Measurements from ENCODE around the gene ODF4.
A peak's percentile ranks its signal among the peaks of the same experiment; 100 is the strongest.

The ODF4 gene

GRCh38 chr17:8353736-8354135 lies 14.1 kb downstream of the ODF4 start:
- TF ChIP-seq, protein P1, sequence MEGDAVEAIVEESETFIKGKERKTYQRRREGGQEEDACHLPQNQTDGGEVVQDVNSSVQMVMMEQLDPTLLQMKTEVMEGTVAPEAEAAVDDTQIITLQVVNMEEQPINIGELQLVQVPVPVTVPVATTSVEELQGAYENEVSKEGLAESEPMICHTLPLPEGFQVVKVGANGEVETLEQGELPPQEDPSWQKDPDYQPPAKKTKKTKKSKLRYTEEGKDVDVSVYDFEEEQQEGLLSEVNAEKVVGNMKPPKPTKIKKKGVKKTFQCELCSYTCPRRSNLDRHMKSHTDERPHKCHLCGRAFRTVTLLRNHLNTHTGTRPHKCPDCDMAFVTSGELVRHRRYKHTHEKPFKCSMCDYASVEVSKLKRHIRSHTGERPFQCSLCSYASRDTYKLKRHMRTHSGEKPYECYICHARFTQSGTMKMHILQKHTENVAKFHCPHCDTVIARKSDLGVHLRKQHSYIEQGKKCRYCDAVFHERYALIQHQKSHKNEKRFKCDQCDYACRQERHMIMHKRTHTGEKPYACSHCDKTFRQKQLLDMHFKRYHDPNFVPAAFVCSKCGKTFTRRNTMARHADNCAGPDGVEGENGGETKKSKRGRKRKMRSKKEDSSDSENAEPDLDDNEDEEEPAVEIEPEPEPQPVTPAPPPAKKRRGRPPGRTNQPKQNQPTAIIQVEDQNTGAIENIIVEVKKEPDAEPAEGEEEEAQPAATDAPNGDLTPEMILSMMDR (IDR thresholded peaks at IDR 0.05; ENCODE audit: insufficient read depth, low read depth, low read length, missing control alignments): no peak
- DNase-seq (ENCODE audit: low read depth): no peak
- H3K4me3 ChIP-seq (ENCODE audit: low read length): no peak overlapping the region

- no peak for DNase-seq (ENCODE audit: low read depth)
- no peak overlapping the region for H3K4me3 ChIP-seq (ENCODE audit: low read length)
- TF ChIP-seq, protein P1 (IDR thresholded peaks at IDR 0.05; ENCODE audit: insufficient read depth, low read depth, low read length, missing control alignments): no peak
Measured at GRCh38 chr17:8354236-8354635, 14.6 kb downstream of the ODF4 start.

- DNase-seq (ENCODE audit: low read depth): no peak
- H3K4me3 ChIP-seq (ENCODE audit: low read length): no peak overlapping the region
- TF ChIP-seq, protein P1 (IDR thresholded peaks at IDR 0.05; ENCODE audit: insufficient read depth, low read depth, low read length, missing control alignments): no peak
Measured at GRCh38 chr17:8357910-8358309, 18.3 kb downstream of the ODF4 start.

DNA sequence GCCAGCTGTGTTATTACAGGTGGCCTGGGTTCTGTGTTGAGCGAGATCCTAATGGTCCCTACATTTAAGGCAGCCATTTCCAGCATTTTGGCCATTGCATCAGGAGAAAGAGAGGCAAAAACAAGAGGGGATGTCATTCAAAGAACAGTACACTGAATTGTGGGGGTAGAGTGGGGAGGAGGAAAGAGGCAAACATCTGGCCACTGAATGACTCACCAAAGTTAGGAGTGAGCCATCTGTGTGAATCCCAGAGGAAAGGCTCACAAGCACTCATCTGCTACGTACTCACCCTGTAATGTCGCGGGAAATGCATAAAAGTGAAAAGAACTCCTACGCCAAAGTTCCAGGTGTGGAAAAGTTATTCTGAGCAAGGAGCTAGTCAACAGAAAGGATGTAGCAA lies 20.1 kb downstream of the ODF4 start:
- H3K4me3 ChIP-seq (ENCODE audit: low read length): no peak overlapping the region
- TF ChIP-seq, protein P1 (IDR thresholded peaks at IDR 0.05; ENCODE audit: insufficient read depth, low read depth, low read length, missing control alignments): no peak
- DNase-seq (ENCODE audit: low read depth): peak; percentile 84

DNA sequence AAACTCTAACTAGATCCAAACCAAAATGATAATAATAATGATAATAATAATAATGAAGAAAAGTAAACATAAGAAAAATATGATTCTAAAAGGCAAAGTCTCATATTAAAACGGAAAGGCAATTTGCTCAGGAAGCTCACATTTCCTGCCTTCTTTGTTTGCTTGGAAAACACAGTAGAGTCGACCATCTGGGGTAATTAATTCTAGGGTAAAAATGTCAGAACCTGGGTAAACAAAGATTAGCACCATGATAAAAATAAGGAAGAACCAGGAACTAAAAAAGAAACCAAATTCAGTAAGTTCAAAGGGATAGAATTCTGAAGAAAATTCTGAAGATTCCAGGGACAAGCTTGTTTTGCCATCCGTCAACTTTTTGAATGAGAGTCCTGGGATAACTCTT lies 20.6 kb downstream of the ODF4 start:
- H3K4me3 ChIP-seq (ENCODE audit: low read length): no peak overlapping the region
- TF ChIP-seq, protein P1 (IDR thresholded peaks at IDR 0.05; ENCODE audit: insufficient read depth, low read depth, low read length, missing control alignments): no peak
- no peak for DNase-seq (ENCODE audit: low read depth)

- TF ChIP-seq, protein P1 (IDR thresholded peaks at IDR 0.05; ENCODE audit: insufficient read depth, low read depth, low read length, missing control alignments): no peak
- no peak overlapping the region for H3K4me3 ChIP-seq (ENCODE audit: low read length)
- no peak for DNase-seq (ENCODE audit: low read depth)
Measured at GRCh38 chr17:8360751-8361150, 21.1 kb downstream of the ODF4 start.

DNA sequence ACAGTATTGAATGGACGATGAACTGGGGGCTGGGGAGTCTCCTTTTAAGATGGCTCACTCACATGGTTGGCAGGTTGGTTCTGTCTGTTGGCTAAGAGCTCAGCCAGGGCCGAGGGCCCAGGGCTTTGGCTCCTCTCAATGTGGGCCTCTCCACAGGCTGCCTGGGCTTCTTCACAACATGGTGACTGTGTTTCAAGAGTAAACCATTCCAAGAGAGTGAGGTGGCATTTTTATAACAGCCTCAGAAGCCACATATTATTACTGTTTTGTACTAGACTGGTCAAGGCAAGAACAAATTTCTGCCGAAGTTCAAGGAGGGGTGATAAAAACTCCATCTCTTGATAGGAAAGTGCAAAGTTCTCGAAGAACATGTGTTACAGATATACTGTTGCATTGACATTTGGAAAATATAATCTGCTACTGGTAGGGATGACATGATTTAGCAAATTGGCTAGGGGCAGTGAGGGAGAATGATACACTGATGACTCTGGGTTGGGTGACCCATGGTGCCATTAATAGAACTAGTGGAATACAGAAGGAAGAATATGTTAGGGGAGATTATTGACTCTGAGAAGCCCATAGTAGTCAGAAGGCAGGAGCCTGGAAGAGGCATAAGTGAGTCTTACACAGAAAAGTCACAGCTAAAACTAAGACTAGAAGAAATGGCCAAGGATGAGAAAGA lies 23.2 kb downstream of the ODF4 start:
- TF ChIP-seq, protein P1 (IDR thresholded peaks at IDR 0.05; ENCODE audit: insufficient read depth, low read depth, low read length, missing control alignments): no peak
- no peak overlapping the region for H3K4me3 ChIP-seq (ENCODE audit: low read length)
- no peak for DNase-seq (ENCODE audit: low read depth)
